GM21526 (cell line): ENCODE measurements around the gene CCDC82.
"Not testable (repeated sequence)": the region's sequence is repeated elsewhere in the genome, so short reads cannot be mapped to it uniquely, and the experiment has no call there.

Source experiments
- ATAC-seq: cut with Tn5 transposase; IDR thresholded peaks from one replicate; pipeline ENCODE4 v1.9.1; 2021; ENCODE audit warnings: moderate library complexity; ENCODE audit not compliant: unreplicated experiment, low FRiP score

CCDC82 gene

DNA sequence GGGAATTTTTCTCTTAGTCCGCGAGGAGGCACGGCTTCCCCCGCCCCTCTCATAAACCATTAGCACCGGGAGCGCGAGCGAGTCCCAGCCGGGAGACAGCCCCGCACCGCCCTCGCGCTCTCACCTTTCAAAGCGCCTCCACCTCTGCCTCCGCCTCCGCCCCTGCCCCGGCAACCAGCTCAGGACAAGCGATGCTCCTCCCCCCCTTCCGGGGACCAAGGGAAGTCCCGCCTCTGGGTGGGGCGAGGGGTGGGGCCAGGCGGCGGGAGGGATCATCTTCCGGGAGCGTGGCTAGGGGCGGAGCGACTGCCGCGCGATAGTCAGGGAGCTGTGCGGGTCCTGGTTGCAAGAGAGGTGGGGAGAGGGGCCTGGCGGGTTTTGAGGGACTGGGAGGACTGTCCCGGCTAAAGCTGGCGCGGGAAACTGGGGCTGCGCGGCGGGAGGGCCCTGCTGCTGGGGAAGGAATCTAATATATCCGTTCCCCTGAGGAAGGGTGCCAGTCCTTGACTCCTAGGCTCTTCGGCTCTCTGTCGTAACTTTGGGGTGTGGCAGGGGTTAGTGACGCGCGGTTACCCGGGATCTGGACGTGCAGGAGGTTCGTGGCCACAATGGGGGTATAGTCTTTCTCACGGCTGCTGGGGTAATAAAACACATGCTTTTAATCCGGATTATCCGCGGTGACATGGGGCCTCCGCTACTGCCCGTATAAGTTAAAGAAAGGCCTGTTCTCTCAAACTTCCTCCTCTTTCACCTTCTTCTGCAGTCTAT is at the start of gene CCDC82, which contains the start of gene JRKL:
Gene CCDC82 (minus strand): TSS at position 193 of the 768 bp plus-strand sequence. CDS start 5,165 bp downstream, outside the sequence.
Gene JRKL (plus strand): TSS at position 294 of the 768 bp plus-strand sequence. CDS start 637 bp downstream, outside the sequence.
- peak; percentile 91 for ATAC-seq

- not testable (repeated sequence) for ATAC-seq
These were observed 42.9 kb upstream of the CCDC82 start for GRCh38 chr11:96432654-96433053.

DNA sequence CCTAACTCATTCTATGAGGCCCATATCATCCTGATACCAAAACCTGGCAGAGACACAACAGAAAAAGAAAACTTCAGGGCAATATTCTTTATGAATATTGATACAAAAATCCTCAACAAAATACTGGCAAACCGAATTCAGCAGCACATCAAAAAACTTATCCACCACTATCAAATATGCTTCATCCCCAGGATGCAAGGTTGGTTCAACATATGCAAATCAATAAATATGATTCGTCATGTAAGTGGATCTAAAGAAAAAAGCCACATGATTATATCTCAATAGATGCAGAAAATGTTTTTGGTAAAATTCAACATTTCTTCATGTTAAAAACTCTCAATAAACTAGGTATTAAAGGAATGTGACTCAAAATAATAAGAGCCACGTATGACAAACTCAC is 41.0 kb upstream of the CCDC82 start:
- no peak for ATAC-seq

- ATAC-seq = no peak
These were observed 35.0 kb upstream of the CCDC82 start for GRCh38 chr11:96424693-96425092.

GRCh38 chr11:96413408-96413807 is 23.7 kb upstream of the CCDC82 start:
- no peak for ATAC-seq

DNA sequence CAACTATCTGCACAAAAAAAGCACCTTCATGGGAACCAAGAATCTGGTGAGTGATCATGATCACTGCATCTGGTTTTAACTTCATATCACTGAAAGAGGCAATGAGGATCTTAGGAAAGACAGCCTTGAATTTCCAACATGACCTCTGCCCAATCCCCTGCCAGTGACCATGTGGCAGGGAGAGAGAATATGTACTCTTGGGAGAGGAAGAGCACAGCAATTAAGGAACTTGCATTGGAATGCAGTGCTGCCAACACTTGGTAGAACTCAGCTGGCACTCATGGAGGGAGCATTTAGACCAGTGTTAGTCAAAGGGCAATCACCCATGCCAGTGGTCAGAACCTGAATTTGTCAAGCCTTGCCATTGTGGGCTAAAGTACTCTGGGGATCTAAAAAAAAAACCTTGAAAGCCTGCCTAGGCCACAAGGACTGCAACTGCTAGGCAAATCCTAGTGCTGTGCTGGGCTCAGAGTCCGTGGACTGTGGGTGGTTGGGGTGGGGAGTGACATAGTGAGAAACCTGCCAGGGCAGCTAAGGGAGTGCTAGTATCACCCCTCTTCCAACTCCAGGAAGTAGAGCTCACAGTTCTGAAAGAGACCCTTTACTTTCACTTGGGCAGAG is 23.2 kb upstream of the CCDC82 start:
- ATAC-seq = no peak

DNA sequence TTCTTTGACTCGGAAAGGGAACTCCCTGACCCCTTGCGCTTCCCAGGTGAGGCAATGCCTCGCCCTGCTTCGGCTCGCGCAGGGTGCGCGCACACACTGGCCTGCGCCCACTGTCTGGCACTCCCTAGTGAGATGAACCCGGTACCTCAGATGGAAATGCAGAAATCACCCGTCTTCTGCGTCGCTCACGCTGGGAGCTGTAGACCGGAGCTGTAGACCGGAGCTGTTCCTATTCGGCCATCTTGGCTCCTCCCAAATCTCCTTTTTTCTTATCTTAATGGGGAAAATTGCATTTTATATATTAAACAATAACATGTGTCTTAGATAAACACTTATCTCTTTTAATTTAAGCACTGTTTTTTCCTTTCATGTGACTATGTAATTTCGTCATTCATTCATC is 21.7 kb upstream of the CCDC82 start:
- not testable (repeated sequence) for ATAC-seq

DNA sequence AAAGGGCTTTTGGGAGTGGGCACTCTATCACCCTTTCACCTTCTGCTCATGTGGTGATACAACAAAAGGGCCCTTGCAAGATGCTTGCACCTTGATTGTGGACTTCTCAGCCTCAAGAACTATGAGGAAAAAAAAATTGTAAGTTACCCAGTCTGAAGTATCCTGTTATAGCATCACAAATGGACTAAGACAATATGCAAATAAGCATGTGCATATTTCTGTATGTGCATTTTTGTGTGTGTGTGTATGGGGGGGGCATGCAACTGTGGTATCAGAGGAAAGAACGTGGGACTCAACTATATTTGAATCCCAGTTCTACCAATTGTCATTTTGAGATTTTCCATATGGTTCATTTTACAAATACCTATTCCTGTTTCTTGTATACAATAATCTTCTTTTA is 11.0 kb upstream of the CCDC82 start:
- no peak for ATAC-seq

DNA sequence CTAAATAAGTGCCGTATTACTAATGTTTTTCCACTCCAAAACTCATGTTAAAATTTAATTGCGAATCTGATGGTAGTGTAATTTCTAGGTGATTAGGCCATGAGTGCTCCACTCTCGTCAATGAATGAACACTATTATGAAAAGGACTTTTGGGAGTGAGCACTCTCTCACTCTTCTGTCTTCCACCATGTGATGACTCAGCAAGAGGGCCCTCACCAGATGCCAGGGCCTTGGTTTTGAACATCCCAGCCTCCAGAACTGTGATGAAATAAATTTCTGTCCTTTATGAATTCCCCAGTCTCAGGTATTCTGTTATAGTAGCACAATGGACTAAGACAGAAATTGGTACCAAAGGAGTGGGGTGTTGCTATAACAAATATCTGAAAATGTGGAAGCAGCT is 8.2 kb upstream of the CCDC82 start:
- ATAC-seq = no peak

DNA sequence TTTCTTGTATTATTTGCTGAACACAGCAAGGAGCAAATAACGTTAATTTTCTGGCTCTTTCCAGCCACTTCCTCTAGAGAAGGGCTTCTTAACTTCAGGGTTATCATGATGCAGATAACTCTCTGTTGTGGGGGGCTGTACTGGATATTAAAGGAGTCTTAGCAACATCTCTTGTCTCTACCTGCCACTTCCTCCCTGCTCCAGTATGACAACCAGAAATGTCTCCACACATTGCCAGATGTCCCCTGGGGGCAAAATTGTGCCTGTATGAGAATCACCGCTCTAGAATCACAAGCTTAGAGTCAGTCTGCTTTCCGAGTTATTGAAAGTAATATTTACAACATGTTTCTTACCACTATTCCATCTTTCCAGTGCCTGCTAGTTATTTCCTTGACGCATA is 6.9 kb upstream of the CCDC82 start:
- no peak for ATAC-seq

- no peak for ATAC-seq
These were observed 5.1 kb upstream of the CCDC82 start for GRCh38 chr11:96394773-96395172.

DNA sequence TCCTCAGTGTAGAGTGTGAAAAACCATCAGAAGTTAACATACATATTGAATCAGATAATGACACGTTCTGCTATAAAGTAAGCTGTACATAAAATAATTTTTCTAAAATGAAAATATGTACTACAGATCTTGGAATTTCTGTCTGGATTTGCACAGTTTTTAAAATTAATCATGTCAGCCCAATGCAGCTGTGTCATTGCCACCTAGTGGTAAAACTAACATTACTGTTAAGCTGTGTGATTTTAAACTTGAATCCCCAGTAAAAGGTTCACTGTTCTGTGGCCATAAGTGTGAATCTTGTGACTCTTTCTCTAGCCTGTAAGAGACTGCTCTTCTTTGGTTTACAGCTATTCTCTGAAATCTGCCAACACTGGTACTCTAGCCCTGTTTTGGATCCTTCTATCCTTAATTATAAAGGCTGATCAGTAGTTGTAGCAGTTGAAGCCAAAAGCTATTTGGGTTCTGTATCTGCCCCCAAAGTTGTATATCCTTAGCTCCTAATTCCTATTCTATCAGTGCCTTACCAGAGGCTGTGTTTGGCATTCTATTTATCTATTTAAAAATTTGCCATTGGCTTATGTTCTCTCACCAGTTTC is 4.1 kb upstream of the CCDC82 start:
- ATAC-seq = no peak

- no peak for ATAC-seq
These were observed 2.1 kb upstream of the CCDC82 start for GRCh38 chr11:96391698-96392307.

- ATAC-seq = no peak
These were observed 728 bp upstream of the CCDC82 start for GRCh38 chr11:96390488-96390792.

DNA sequence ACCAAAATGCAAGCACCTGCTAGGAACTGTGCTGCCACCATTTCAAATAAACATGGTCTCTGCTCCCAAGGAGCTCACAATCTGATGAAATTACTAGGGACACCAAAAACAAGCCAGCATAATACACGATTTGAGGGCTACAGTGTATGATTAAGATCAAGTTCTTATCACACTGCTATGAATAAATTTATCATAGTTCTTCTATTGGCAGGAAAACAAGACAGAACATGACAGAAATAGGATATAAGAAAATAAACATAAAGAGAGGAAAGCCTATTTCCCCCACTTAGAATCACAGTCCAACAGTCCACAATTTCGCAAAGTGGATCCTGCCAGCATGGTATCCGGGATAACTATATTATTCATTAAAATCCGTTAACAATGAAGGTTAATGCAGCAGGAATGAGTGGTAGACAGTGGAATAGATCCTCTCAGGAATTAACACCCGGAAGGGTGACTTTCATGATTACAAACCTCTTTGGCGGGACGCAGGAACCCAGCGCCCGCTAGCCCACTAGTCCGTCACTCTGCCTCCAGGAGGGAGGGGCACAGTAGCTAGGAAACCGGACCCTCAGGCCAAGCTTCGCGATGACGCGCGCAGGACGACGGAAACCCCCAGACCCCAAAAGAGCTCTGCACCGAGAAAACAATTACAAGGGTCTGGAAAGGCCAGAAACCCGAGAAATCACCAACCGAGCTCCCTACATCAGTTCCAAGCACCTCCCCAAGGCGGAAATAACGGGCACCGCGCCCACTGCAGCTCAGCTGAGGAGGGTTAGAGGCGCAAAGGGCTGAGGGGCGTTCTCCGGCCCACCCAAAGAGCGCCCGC is 607 bp downstream of the CCDC82 start:
- peak; percentile 53 for ATAC-seq

- ATAC-seq = no peak
These were observed 4.5 kb downstream of the CCDC82 start for GRCh38 chr11:96385187-96385586.

DNA sequence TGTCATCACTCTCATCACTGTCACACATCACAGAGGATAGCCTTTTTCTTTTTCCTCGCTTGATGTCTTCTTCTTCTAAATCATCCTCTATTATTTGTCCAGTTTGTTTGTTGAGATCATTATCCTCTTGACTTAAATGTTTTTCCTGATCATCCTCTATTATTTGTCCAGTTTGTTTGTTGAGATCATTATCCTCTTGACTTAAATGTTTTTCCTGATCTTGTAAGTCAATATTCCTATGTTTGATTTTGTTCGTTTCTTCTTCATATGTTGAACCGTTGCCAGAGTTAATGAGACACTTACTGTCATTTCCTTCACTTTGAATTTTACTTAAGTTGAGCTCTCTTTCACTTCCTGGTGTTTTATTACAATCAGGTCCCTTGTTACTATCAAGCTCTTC is 5.6 kb downstream of the CCDC82 start:
- ATAC-seq = no peak

GRCh38 chr11:96376796-96377195 is 12.9 kb downstream of the CCDC82 start:
- ATAC-seq = no peak

DNA sequence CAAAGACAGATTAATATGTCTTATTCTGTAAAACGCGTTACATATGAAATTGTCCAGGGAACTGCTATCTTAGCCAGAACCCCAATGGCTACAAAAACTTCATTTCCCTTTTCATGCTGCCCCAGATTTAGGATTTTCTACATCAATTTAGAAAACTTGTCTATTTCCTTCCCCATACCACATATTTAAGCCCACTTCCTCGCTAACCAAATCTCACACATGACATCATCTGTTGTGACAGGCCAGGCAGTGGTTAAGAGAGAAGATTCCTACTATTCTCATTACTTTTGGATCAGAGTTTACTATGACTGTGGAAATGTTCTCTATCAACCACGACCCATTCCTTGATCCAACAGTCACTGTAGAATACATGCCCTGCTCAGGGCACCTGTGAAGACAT is 15.9 kb downstream of the CCDC82 start:
- no peak for ATAC-seq

DNA sequence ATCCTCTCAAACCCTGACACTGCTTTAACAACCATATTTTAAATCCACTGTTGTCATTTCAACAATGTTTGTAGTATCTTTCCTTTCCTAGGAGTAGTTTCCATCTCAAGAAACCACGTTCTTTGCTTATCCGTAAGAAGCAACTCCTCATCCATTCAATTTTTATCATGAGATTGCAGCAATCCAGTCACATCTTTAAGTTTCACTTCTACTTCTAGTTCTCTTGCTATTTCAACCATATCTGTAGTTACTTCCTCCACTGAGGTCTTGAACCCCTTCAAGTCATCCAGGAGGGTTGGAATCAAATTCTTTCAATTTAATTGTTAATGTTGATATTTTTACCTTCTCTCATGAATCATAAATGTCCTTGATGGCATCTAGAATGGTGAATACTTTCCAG is 22.4 kb downstream of the CCDC82 start:
- no peak for ATAC-seq

DNA sequence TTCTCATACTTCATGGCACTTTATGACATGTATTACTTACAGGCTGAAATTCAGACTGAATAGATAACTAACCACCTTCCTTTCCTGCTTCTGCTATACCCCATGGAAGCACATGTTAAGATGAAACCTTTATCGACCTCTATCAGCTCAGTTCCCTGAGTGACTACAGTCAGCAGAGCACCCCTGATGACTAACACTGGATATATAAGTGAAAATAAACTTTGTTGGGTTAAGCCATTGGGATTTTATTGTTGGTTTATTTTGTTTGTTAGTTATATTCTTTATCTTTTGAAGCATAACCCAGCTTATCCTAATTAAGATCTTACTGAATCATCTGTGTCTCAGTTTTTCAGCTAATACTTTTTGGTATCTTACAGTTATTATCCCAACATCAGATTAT is 23.7 kb downstream of the CCDC82 start:
- no peak for ATAC-seq
